Activated naive CD4-positive, alpha-beta T cell treated with anti-CD3 and anti-CD28 coated beads for 36 hours (primary cell): ENCODE measurements around the gene TLCD2. TPM values are rescaled to one million over a fixed set of nuclear protein-coding genes. Genes with fewer than 3 reads are reported as not detected.

Source experiments
- CTCF ChIA-PET: fragments of 350-600 bp; sonication (Branson Sonifier 250); formaldehyde crosslinking; loops from one replicate; lab custom pipeline; 2021; ENCODE audit warnings: antibody characterized with exemption; lab: Charles Lee
- DNase-seq: peaks from one replicate; pipeline ENCODE4 v3.0.0-alpha.2; 2020
- H3K27ac Mint-ChIP-seq: one replicate; pipeline ENCODE4 v1.8.0; 2021; ENCODE audit warnings: mild to moderate bottlenecking, mixed read lengths
- H3K27me3 Mint-ChIP-seq: one replicate; pipeline ENCODE4 v1.8.0; 2021; ENCODE audit warnings: low read depth, mixed read lengths
- H3K36me3 Mint-ChIP-seq: one replicate; pipeline ENCODE4 v1.8.0; 2021; ENCODE audit warnings: low read depth, mixed read lengths
- H3K4me1 Mint-ChIP-seq: one replicate; pipeline ENCODE4 v1.8.0; 2021; ENCODE audit warnings: low read depth, mixed read lengths
- H3K4me3 Mint-ChIP-seq: one replicate; pipeline ENCODE4 v1.8.0; 2021; ENCODE audit warnings: mild to moderate bottlenecking, moderate library complexity, mixed read lengths
- H3K9me3 Mint-ChIP-seq: one replicate; pipeline ENCODE4 v1.8.0; 2021; ENCODE audit warnings: mixed read lengths
- intact Hi-C: fragments of 100-400 bp; cut with micrococcal nuclease; formaldehyde crosslinking; loops from one replicate; pipeline ENCODE4 v1.15.1; 2023
- total RNA-seq, 2 experiments: library from RNA; stranded (reverse); gene quantifications; one replicate each; pipeline ENCODE4 v1.2.3, GENCODE V29; 2021

Gene TLCD2
- total RNA-seq, 2 experiments from 2014 or later, result 0.05 TPM

DNA sequence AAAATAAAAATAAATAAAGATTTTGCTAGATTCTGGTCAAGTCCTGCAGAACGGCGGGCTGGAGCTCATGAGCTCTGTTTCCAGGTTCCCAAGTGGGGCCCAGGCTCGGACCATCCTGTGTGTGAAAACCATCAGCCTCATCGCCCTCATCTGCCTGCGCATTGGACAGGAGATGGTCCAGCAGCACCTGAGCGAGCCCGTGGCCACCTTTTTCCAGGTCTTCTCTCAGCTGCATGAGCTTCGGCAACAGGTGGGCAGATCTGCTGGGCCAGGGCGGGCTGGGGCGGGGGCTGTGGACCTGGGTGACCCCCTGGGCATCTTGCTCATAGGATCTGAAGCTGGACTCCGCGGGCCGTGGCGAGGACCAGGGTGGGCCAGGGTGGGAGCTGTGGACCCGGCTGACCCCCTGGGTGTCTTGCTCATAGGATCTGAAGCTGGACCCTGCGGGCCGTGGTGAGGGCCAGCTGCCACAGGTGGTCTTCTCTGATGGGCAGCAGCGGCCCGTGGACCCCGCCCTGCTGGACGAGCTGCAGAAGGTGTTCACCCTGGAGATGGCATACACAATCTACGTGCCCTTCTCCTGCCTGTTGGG lies 22.2 kb upstream of the TLCD2 start:
- Mint-ChIP-seq H3K4me3 (no peak overlapping the region), H3K4me1 (peaks cover 23% of the 10 kb centered on the region), H3K9me3 (no peaks in the 10 kb centered on the region), H3K36me3 (peaks cover 2% of the 10 kb centered on the region), H3K27ac (no peak overlapping the region), H3K27me3 (no peaks in the 10 kb centered on the region)
- intact Hi-C loops, result no loop called here
- CTCF ChIA-PET, result no interaction called here
- DNase-seq, result no peak

- no peak overlapping the region for H3K27ac Mint-ChIP-seq
- H3K9me3 Mint-ChIP-seq, result no peaks in the 10 kb centered on the region
- H3K4me1 Mint-ChIP-seq, result peaks cover 15% of the 10 kb centered on the region
- H3K36me3 Mint-ChIP-seq, result no peaks in the 10 kb centered on the region
- CTCF ChIA-PET, result no interaction called here
- no peak overlapping the region for H3K4me3 Mint-ChIP-seq
- intact Hi-C loops, result no loop called here
- H3K27me3 Mint-ChIP-seq, result no peaks in the 10 kb centered on the region
- no peak for DNase-seq
Measured at GRCh38 chr17:1731194-1731506, 21.0 kb upstream of the TLCD2 start.

GRCh38 chr17:1730326-1731193 lies 20.4 kb upstream of the TLCD2 start:
- intact Hi-C loops, result no loop called here
- no peak for DNase-seq
- Mint-ChIP-seq H3K4me3 (no peak overlapping the region), H3K4me1 (peaks cover 16% of the 10 kb centered on the region), H3K27ac (no peak overlapping the region), H3K27me3 (no peaks in the 10 kb centered on the region), H3K36me3 (no peaks in the 10 kb centered on the region), H3K9me3 (no peaks in the 10 kb centered on the region)
- CTCF ChIA-PET, result no interaction called here

DNA sequence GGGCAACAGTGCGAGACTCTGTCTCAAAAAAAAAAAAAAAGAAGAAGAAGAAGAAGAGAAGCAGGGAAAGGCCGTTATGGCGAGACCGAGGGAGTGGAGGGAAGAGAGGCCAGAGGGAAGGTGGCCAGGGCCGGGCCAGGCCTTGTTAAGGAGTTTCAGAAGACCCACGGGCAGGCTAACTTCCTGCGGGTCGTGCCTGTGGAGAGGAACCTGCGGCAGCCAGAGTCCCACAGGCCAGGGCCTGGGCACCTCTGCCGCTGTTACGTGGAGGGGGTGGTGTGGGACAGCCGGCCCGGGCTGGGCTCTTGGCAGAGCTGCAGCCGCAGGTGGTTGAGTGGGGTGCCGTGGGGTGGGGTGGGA lies 19.8 kb upstream of the TLCD2 start:
- CTCF ChIA-PET, result no interaction called here
- DNase-seq, result no peak
- Mint-ChIP-seq H3K36me3 (no peaks in the 10 kb centered on the region), H3K4me1 (peaks cover 18% of the 10 kb centered on the region), H3K9me3 (no peaks in the 10 kb centered on the region), H3K27me3 (no peaks in the 10 kb centered on the region), H3K4me3 (no peak overlapping the region), H3K27ac (no peak overlapping the region)
- intact Hi-C loops, result no loop called here

- Mint-ChIP-seq H3K27me3 (no peaks in the 10 kb centered on the region), H3K9me3 (no peaks in the 10 kb centered on the region), H3K4me3 (no peak overlapping the region), H3K4me1 (peaks cover 22% of the 10 kb centered on the region), H3K27ac (no peak overlapping the region), H3K36me3 (no peaks in the 10 kb centered on the region)
- intact Hi-C loops, result no loop called here
- DNase-seq, result no peak
- CTCF ChIA-PET, result no interaction called here
Measured at GRCh38 chr17:1727876-1728630, 17.9 kb upstream of the TLCD2 start.

DNA sequence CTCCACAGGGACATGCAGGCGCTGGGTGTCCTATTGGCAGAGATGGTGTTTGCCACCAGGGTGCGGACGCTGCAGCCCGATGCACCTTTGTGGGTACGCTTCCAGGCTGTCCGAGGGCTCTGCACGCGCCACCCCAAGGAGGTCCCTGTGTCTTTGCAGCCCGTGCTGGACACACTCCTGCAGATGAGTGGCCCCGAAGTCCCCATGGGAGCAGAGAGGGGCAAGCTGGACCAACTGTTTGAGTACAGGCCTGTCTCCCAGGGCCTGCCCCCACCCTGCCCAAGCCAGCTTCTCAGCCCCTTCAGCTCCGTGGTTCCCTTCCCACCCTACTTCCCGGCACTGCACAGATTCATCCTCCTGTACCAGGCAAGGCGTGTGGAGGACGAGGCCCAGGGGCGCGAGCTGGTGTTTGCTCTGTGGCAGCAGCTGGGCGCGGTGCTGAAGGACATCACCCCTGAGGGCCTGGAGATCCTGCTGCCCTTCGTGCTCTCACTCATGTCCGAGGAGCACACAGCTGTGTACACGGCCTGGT lies 17.1 kb upstream of the TLCD2 start:
- no peak overlapping the region for H3K27ac Mint-ChIP-seq
- no peak for DNase-seq
- no peaks in the 10 kb centered on the region for H3K36me3 Mint-ChIP-seq
- CTCF ChIA-PET, result interaction anchor here (1.0 kb wide), 1 partner anchor 160 kb away, joined by 4 read pairs; no protein-coding TSS in a partner anchor
- intact Hi-C loops, result no loop called here
- H3K27me3 Mint-ChIP-seq, result no peaks in the 10 kb centered on the region
- H3K4me3 Mint-ChIP-seq, result no peak overlapping the region
- H3K4me1 Mint-ChIP-seq, result peaks cover 25% of the 10 kb centered on the region
- H3K9me3 Mint-ChIP-seq, result no peaks in the 10 kb centered on the region

DNA sequence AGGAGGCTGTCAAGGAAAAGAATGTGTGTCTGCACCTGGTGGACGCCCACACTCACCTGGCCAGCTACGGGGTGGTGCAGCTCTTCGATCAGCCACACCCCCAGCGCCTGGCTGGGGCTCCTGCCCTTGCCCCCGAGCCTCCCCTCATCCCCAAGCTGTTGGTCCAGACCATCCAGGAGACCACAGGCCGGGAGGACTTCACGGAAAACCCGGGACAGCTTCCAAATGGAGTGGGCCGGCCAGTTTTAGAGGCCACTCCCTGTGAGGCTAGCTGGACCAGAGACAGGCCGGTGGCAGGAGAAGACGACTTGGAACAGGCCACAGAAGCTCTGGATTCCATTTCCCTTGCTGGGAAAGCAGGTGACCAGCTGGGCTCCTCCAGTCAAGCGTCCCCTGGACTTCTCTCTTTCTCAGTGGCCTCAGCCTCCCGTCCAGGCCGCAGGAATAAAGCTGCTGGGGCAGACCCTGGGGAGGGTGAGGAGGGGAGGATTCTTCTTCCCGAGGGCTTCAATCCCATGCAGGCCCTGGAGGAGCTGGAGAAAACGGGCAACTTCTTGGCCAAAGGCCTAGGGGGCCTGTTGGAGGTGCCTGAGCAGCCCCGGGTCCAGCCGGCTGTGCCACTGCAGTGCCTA lies 16.6 kb upstream of the TLCD2 start:
- Mint-ChIP-seq H3K4me3 (no peak overlapping the region), H3K27ac (no peak overlapping the region), H3K9me3 (no peaks in the 10 kb centered on the region), H3K36me3 (no peaks in the 10 kb centered on the region), H3K27me3 (no peaks in the 10 kb centered on the region), H3K4me1 (peaks cover 25% of the 10 kb centered on the region)
- no peak for DNase-seq
- intact Hi-C loops, result no loop called here
- CTCF ChIA-PET, result interaction anchor here (1.0 kb wide), 1 partner anchor 160 kb away, joined by 4 read pairs; no protein-coding TSS in a partner anchor

GRCh38 chr17:1725642-1726511 lies 15.7 kb upstream of the TLCD2 start:
- intact Hi-C loops, result no loop called here

GRCh38 chr17:1724869-1725641 lies 14.9 kb upstream of the TLCD2 start:
- peaks cover 29% of the 10 kb centered on the region for H3K4me1 Mint-ChIP-seq
- intact Hi-C loops, result loop anchor here (5.0 kb wide), 1 partner anchor 57 kb away; no protein-coding TSS in a partner anchor
- H3K4me3 Mint-ChIP-seq, result peak overlapping the region; percentile 59
- CTCF ChIA-PET, result no interaction called here
- no peak overlapping the region for H3K27ac Mint-ChIP-seq
- no peaks in the 10 kb centered on the region for H3K36me3 Mint-ChIP-seq
- DNase-seq, result no peak
- H3K27me3 Mint-ChIP-seq, result no peaks in the 10 kb centered on the region
- no peaks in the 10 kb centered on the region for H3K9me3 Mint-ChIP-seq

More at GRCh38 chr17:1725642-1726511, 15.7 kb upstream of the TLCD2 start:
- CTCF ChIA-PET, result no interaction called here
- no peaks in the 10 kb centered on the region for H3K36me3 Mint-ChIP-seq
- peaks cover 26% of the 10 kb centered on the region for H3K4me1 Mint-ChIP-seq
- H3K9me3 Mint-ChIP-seq, result no peaks in the 10 kb centered on the region
- H3K4me3 Mint-ChIP-seq, result peak overlapping the region; percentile 59
- H3K27ac Mint-ChIP-seq, result no peak overlapping the region
- H3K27me3 Mint-ChIP-seq, result no peaks in the 10 kb centered on the region
- no peak for DNase-seq

DNA sequence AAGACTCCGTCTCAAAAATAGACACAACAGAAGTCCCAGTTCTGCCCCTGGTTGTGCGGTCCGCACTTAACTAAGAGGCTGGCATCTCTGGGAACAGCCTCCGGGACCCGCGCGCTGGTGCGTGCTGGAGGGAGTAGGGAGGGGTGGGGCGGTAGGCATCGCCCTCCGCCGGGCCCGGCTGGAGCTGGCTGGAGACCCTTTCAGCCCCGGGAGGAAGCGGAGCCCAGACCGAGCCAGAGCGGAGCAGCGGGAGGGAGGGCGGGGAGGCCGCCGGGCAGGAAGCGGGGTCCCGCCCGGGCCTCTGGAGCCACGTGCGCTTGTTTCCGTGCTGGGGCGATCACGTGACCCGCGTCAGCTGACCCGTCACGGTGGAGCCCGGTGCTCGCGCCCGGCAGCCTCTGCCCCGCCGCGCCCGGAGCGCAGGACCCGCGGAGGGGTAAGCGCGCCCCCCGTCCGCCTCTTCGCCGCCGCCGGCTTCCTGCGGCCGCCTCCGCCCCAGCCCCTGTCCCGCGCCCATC lies 14.2 kb upstream of the TLCD2 start, which contains the start of gene WDR81:
WDR81 (plus strand) TSS at position 354 of the 518 bp plus-strand sequence. CDS start 256 bp downstream, outside the sequence.
- CTCF ChIA-PET, result interaction anchor here (0.7 kb wide), 1 partner anchor 65 kb away, joined by 3 read pairs; no protein-coding TSS in a partner anchor
- Mint-ChIP-seq H3K9me3 (no peaks in the 10 kb centered on the region), H3K36me3 (no peaks in the 10 kb centered on the region), H3K27ac (peak within 1 kb of the TSS; percentile 41), H3K4me3 (peak within 1 kb of the TSS; percentile 69), H3K27me3 (no peaks in the 10 kb centered on the region), H3K4me1 (peaks cover 28% of the 10 kb centered on the region)
- intact Hi-C loops, result loop anchor here (5.0 kb wide), 1 partner anchor 58 kb away; no protein-coding TSS in a partner anchor
- peak; percentile 91 for DNase-seq
